Hematopoietic multipotent progenitor cell (in vitro differentiated cells): ENCODE results near the gene ITGA8. TPM values are rescaled to one million over a fixed set of nuclear protein-coding genes. Genes with fewer than 3 reads are reported as not detected.
"Not testable (repeated sequence)": the region's sequence is repeated elsewhere in the genome, so short reads cannot be mapped to it uniquely, and the experiment has no call there.

Experiments
- DNase-seq, 3 donors: peaks; one replicate each; pipeline ENCODE4 v3.0.0-alpha.2; 2011 to 2015; ENCODE audit warnings: low read depth in 2 of 3, low spot score in 2 of 3
- total RNA-seq: library from RNA; depleted of rRNA; stranded (reverse); fragments of >200 nt; gene quantifications from one replicate; pipeline ENCODE4 v1.2.3, GENCODE V29; 2012

ITGA8 gene
- total RNA-seq, 1 donor, result not detected

GRCh38 chr10:15690031-15690430 is 29.7 kb downstream of the ITGA8 start:
- DNase-seq, result no peak

GRCh38 chr10:15684768-15685167 is 35.0 kb downstream of the ITGA8 start:
- DNase-seq, result peak in 2 of 3 donors; percentile 11 to 49

GRCh38 chr10:15681076-15681475 is 38.6 kb downstream of the ITGA8 start:
- no peak for DNase-seq

- DNase-seq, result no peak
Measured at GRCh38 chr10:15678851-15679250, 40.9 kb downstream of the ITGA8 start.

- DNase-seq, result no peak
Measured at GRCh38 chr10:15672469-15672868, 47.3 kb downstream of the ITGA8 start.

- no peak for DNase-seq
Measured at GRCh38 chr10:15670880-15671279, 48.8 kb downstream of the ITGA8 start.

GRCh38 chr10:15661574-15661973 is 58.1 kb downstream of the ITGA8 start:
- no peak for DNase-seq

- DNase-seq, result no peak
Measured at GRCh38 chr10:15660990-15661389, 58.7 kb downstream of the ITGA8 start.

GRCh38 chr10:15658069-15658702 is 61.5 kb downstream of the ITGA8 start:
- DNase-seq, result no peak

GRCh38 chr10:15652757-15653156 is 67.0 kb downstream of the ITGA8 start:
- no peak for DNase-seq

- no peak for DNase-seq
Measured at GRCh38 chr10:15652117-15652516, 67.6 kb downstream of the ITGA8 start.

- no peak for DNase-seq
Measured at GRCh38 chr10:15651175-15651574, 68.5 kb downstream of the ITGA8 start.

- DNase-seq, result no peak
Measured at GRCh38 chr10:15642095-15642494, 77.6 kb downstream of the ITGA8 start.

GRCh38 chr10:15640536-15641085 is 79.1 kb downstream of the ITGA8 start:
- DNase-seq, result no peak

- no peak for DNase-seq
Measured at GRCh38 chr10:15636446-15636845, 83.3 kb downstream of the ITGA8 start.

GRCh38 chr10:15632456-15633091 is 87.1 kb downstream of the ITGA8 start:
- DNase-seq, result no peak

- DNase-seq, result not testable (repeated sequence)
Measured at GRCh38 chr10:15631205-15631604, 88.5 kb downstream of the ITGA8 start.

- no peak for DNase-seq
Measured at GRCh38 chr10:15630353-15630752, 89.4 kb downstream of the ITGA8 start.

GRCh38 chr10:15627617-15628196 is 92.0 kb downstream of the ITGA8 start:
- no peak for DNase-seq

- DNase-seq, result no peak
Measured at GRCh38 chr10:15626937-15627336, 92.8 kb downstream of the ITGA8 start.

- no peak for DNase-seq
Measured at GRCh38 chr10:15625261-15625660, 94.5 kb downstream of the ITGA8 start.
